ENCODE data around the gene TMCC1.

The TMCC1 gene

DNA sequence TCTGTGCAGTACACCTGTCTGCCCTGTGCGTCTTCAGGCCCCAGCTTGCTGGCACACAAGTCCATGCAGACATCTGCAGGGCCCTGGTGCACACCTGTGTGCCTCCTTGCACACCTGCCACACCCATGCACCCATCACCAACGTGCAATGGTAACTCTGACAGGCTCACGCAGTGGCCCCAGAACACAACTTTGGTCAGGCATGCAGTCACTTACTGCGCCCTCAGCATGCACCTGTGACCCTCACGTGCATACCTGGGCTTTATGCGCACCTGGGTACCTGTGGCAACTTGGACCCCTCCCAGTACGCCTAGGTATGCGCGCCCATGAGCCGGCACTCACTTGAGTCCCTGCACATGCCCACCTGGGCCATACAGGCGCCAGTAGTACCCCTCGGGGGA lies 288.7 kb downstream of the TMCC1 start:
- Histone ChIP-seq H3K27me3 (ENCODE audit: insufficient read depth, low read depth) (peaks cover 10% of the 10 kb centered on the region; the same call in 1 of the 2 replicates), H3K4me2 (no peak overlapping the region; the same call in 1 of the 2 replicates), H3K9ac (no peak overlapping the region), H2AFZ (ENCODE audit: low read depth) (no peak overlapping the region), H3K4me3 (IDR thresholded peaks at IDR 0.05; ENCODE audit: insufficient read depth, low read depth, low read length) (no peak overlapping the region), H3K4me1 (ENCODE audit: low read depth, poor library complexity, severe bottlenecking) (peaks cover 14% of the 10 kb centered on the region), H3K79me2 (ENCODE audit: insufficient read depth, low read depth) (no peaks in the 10 kb centered on the region; the same call in 1 of the 2 replicates), H3K27ac (no peak overlapping the region), H4K20me1 (ENCODE audit: insufficient read depth) (no peaks in the 10 kb centered on the region), H3K36me3 (ENCODE audit: insufficient read depth) (no peaks in the 10 kb centered on the region)
- TF ChIP-seq, protein P1, sequence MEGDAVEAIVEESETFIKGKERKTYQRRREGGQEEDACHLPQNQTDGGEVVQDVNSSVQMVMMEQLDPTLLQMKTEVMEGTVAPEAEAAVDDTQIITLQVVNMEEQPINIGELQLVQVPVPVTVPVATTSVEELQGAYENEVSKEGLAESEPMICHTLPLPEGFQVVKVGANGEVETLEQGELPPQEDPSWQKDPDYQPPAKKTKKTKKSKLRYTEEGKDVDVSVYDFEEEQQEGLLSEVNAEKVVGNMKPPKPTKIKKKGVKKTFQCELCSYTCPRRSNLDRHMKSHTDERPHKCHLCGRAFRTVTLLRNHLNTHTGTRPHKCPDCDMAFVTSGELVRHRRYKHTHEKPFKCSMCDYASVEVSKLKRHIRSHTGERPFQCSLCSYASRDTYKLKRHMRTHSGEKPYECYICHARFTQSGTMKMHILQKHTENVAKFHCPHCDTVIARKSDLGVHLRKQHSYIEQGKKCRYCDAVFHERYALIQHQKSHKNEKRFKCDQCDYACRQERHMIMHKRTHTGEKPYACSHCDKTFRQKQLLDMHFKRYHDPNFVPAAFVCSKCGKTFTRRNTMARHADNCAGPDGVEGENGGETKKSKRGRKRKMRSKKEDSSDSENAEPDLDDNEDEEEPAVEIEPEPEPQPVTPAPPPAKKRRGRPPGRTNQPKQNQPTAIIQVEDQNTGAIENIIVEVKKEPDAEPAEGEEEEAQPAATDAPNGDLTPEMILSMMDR (conservative IDR thresholded peaks at IDR 0.05; ENCODE audit: low read depth, low read length) = no peak

DNA sequence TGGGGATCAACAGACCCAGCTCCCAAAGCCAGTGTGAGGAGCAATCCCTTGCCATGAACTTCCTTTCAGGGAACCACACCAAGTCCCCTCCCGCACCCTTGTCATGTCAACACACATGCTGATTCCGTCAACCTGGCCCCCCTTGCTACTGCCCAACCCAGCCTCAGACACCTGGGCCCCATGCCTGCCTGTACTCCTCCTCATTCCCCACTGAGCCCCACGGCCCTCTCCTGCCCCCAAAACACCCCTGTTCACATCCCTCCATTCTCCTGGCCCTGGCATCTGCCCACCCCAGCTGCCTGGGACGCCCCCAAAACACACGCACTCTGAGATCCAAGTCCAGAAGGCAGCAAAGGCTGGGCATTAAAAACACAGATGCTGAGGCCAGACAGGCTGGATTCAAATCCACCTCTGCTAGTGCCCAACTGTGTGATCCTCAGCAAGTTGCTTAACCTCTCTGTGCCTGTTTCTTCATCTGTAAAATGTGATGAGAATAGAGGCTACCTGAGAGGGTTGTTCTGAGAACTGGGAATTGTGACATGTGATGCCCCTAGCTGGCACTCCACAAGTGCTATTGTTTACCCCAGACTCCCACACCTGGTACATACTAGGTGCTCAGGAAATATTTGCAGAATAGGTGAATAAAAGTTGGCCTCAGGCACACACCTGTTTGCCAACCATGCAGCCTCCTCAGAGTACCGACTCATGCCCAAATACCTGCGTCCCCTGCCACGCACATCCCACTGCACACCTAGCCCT lies 289.3 kb downstream of the TMCC1 start:
- Histone ChIP-seq H3K27ac (no peak overlapping the region), H4K20me1 (ENCODE audit: insufficient read depth) (no peaks in the 10 kb centered on the region), H3K27me3 (ENCODE audit: insufficient read depth, low read depth) (peaks cover 6% of the 10 kb centered on the region; the same call in 1 of the 2 replicates), H3K4me3 (IDR thresholded peaks at IDR 0.05; ENCODE audit: insufficient read depth, low read depth, low read length) (no peak overlapping the region), H3K9ac (no peak overlapping the region), H3K4me1 (ENCODE audit: low read depth, poor library complexity, severe bottlenecking) (peaks cover 14% of the 10 kb centered on the region), H3K36me3 (ENCODE audit: insufficient read depth) (no peaks in the 10 kb centered on the region), H3K4me2 (no peak overlapping the region; the same call in 1 of the 2 replicates), H3K79me2 (ENCODE audit: insufficient read depth, low read depth) (no peaks in the 10 kb centered on the region; the same call in 1 of the 2 replicates), H2AFZ (ENCODE audit: low read depth) (no peak overlapping the region)
- TF ChIP-seq, protein P1 (conservative IDR thresholded peaks at IDR 0.05; ENCODE audit: low read depth, low read length) = no peak

DNA sequence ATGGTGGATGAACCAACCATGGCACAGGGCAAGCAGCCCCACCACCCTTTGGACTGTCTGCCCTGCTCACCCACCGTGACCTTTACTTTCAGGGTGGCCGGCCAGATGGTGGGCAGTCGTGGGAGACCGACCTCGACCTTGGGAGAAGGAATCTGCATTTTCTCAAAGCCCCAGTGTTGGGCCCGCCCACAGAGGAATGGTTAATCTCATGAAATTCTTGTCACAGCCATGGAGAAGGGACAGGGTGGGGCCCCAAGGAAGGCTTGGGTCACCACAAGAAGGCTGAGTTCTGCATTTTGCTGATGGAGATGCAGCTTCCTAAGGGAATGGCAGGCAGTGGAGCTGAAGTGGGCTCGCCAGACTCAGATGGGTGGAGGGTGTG lies 290.0 kb downstream of the TMCC1 start:
- no peaks in the 10 kb centered on the region for H3K27me3 ChIP-seq (ENCODE audit: insufficient read depth, low read depth)
- H2AFZ ChIP-seq (ENCODE audit: low read depth) = no peak overlapping the region
- no peak overlapping the region for H3K9ac ChIP-seq
- TF ChIP-seq, protein P1 (conservative IDR thresholded peaks at IDR 0.05; ENCODE audit: low read depth, low read length) = no peak
- no peaks in the 10 kb centered on the region; the same call in 1 of the 2 replicates for H3K79me2 ChIP-seq (ENCODE audit: insufficient read depth, low read depth)
- no peaks in the 10 kb centered on the region for H4K20me1 ChIP-seq (ENCODE audit: insufficient read depth)
- no peak overlapping the region for H3K4me2 ChIP-seq
- H3K36me3 ChIP-seq (ENCODE audit: insufficient read depth) = no peaks in the 10 kb centered on the region
- H3K27ac ChIP-seq = no peak overlapping the region
- H3K4me3 ChIP-seq (IDR thresholded peaks at IDR 0.05; ENCODE audit: insufficient read depth, low read depth, low read length) = no peak overlapping the region
- peaks cover 14% of the 10 kb centered on the region for H3K4me1 ChIP-seq (ENCODE audit: low read depth, poor library complexity, severe bottlenecking)

DNA sequence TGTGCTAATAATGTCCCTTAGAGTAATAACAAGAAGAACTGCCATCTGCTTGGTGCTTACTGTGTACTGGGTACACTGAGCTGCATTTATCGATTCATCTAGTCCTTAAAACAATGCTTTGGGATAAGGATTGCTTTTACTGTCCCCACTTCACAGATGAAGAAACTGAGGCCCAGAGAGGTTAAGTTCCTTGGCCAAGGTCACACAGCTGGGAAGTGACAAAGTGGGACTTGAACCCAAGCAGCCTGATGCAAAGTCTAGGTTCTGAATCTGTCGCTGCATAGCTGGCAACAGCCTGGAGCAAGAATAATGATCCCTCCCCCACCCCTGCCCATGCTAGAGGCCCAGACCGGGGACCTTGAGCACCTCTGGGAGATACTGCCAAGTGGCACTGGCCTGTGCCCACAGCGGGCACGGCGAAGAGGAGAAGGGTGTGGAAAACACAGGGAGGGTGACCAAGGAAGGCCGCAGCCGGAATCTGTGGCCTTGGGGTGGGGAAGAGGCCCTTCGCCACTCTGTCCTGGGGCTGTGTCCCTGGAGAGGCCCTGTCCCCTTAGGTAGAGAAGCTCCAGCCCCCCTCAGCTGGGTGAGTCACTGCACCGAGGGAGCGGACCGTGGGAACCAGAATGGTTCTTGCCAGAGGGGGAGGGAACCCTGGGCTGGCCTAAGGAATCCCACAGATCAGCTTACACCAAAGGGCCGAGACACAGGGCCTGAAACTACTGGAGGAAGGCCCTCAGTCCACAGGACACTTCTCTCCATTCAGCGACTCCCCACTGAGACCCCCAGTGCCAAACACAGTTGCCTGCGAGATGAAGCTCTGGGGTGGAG lies 290.6 kb downstream of the TMCC1 start:
- TF ChIP-seq, protein P1 (conservative IDR thresholded peaks at IDR 0.05; ENCODE audit: low read depth, low read length) = no peak
- Histone ChIP-seq H4K20me1 (ENCODE audit: insufficient read depth) (no peaks in the 10 kb centered on the region), H3K27ac (no peak overlapping the region), H2AFZ (ENCODE audit: low read depth) (no peak overlapping the region), H3K4me1 (ENCODE audit: low read depth, poor library complexity, severe bottlenecking) (peaks cover 14% of the 10 kb centered on the region), H3K4me3 (IDR thresholded peaks at IDR 0.05; ENCODE audit: insufficient read depth, low read depth, low read length) (no peak overlapping the region), H3K27me3 (ENCODE audit: insufficient read depth, low read depth) (no peaks in the 10 kb centered on the region), H3K79me2 (ENCODE audit: insufficient read depth, low read depth) (no peaks in the 10 kb centered on the region; the same call in 1 of the 2 replicates), H3K36me3 (ENCODE audit: insufficient read depth) (no peaks in the 10 kb centered on the region), H3K4me2 (no peak overlapping the region), H3K9ac (no peak overlapping the region)

Measured in KMS-11 (cell line).